Thymus (tissue), 11 donors: ENCODE data around the gene ARHGEF19. TPM values are rescaled to one million over a fixed set of nuclear protein-coding genes. Genes with fewer than 3 reads are reported as not detected.
"Not testable (repeated sequence)": the region's sequence is repeated elsewhere in the genome, so short reads cannot be mapped to it uniquely, and the experiment has no call there.

Source experiments
- DNase-seq, 9 donors: peaks; one replicate each; pipeline ENCODE4 v3.0.0-alpha.2; 2013; ENCODE audit warnings: low spot score in 9 of 9, low read depth in 6 of 9, missing footprints in 1 of 9
- H3K27ac ChIP-seq, 2 donors: one replicate each; pipeline ENCODE4 v1.5.1; 2013; ENCODE audit warnings: control low read depth in 1 of 2, low read depth in 1 of 2, low read length in 1 of 2, mild to moderate bottlenecking in 1 of 2, moderate library complexity in 1 of 2
- H3K27me3 ChIP-seq, 2 donors: one replicate each; pipeline ENCODE4 v1.5.1; 2013; ENCODE audit warnings: low read length in 1 of 2; ENCODE audit not compliant: control insufficient read depth in 2 of 2, insufficient read depth in 1 of 2
- H3K36me3 ChIP-seq, 2 donors: one replicate each; pipeline ENCODE4 v1.5.1; 2013; ENCODE audit warnings: low read length in 1 of 2, mild to moderate bottlenecking in 1 of 2, moderate library complexity in 1 of 2; ENCODE audit not compliant: control insufficient read depth in 2 of 2, insufficient read depth in 2 of 2
- H3K4me1 ChIP-seq, 2 donors: one replicate each; pipeline ENCODE4 v1.5.1; 2013; ENCODE audit warnings: low read length in 2 of 2; ENCODE audit not compliant: control insufficient read depth in 2 of 2, insufficient read depth in 2 of 2
- H3K4me3 ChIP-seq, 2 donors: one replicate each; pipeline ENCODE4 v1.5.1; 2013; ENCODE audit warnings: low read length in 2 of 2, control low read depth in 1 of 2, mild to moderate bottlenecking in 1 of 2
- H3K9me3 ChIP-seq, 2 donors: one replicate each; pipeline ENCODE4 v1.5.1; 2013; ENCODE audit warnings: low read length in 1 of 2, mild to moderate bottlenecking in 1 of 2; ENCODE audit not compliant: control insufficient read depth in 2 of 2, insufficient read depth in 1 of 2
- WGBS: extraction: QIAGEN DNeasy Blood & Tissue Kit; methylation state at CpG from one replicate; pipeline ENCODE4 v1.1.7; 2013; 5-methylcytosine and 5-hydroxymethylcytosine counted together
- polyA plus RNA-seq: library from polyadenylated mRNA; stranded (reverse); fragments of 200-250 nt; gene quantifications from one replicate; pipeline ENCODE4 v1.2.3, GENCODE V29; 2013
- total RNA-seq: library from RNA; stranded (reverse); fragments of 120-200 nt; gene quantifications from one replicate; pipeline ENCODE4 v1.2.4, GENCODE V29; 2013
- donor health status: healthy.

The ARHGEF19 gene
- total and polyA plus RNA-seq, 2 donors: 2.2 to 9.6 TPM

GRCh38 chr1:16230744-16231143 is 18.3 kb upstream of the ARHGEF19 start:
- H3K27me3 ChIP-seq: peaks cover 30 to 44% of the 10 kb centered on the region in 2 donors

GRCh38 chr1:16229976-16230740 is 17.7 kb upstream of the ARHGEF19 start:
- Histone ChIP-seq H3K36me3 (peaks cover 0 to 4% of the 10 kb centered on the region in 2 donors), H3K4me1 (peaks cover 0 to 12% of the 10 kb centered on the region in 2 donors), H3K27ac (no peak overlapping the region), H3K27me3 (peaks cover 32 to 50% of the 10 kb centered on the region in 2 donors), H3K4me3 (no peak overlapping the region), H3K9me3 (peaks cover 14 to 23% of the 10 kb centered on the region in 2 donors)
- DNase-seq: no peak
- WGBS: 88% methylated on average over 13 of the region's 13 CpGs

More at GRCh38 chr1:16230744-16231143, 18.3 kb upstream of the ARHGEF19 start:
- H3K4me1 ChIP-seq: peaks cover 0 to 12% of the 10 kb centered on the region in 2 donors
- peaks cover 14 to 23% of the 10 kb centered on the region in 2 donors for H3K9me3 ChIP-seq
- H3K4me3 ChIP-seq: no peak overlapping the region
- peaks cover 0 to 4% of the 10 kb centered on the region in 2 donors for H3K36me3 ChIP-seq
- no peak overlapping the region for H3K27ac ChIP-seq
- DNase-seq: no peak
- WGBS: 97% methylated on average over 13 of the region's 13 CpGs

GRCh38 chr1:16226490-16227179 is 14.2 kb upstream of the ARHGEF19 start:
- Histone ChIP-seq H3K4me3 (no peak overlapping the region), H3K27ac (no peak overlapping the region), H3K27me3 (peaks cover 35 to 60% of the 10 kb centered on the region in 2 donors), H3K4me1 (peaks cover 0 to 12% of the 10 kb centered on the region in 2 donors), H3K36me3 (no peaks in the 10 kb centered on the region), H3K9me3 (peaks cover 14 to 23% of the 10 kb centered on the region in 2 donors)
- no peak for DNase-seq
- 41% methylated on average over 46 of the region's 46 CpGs for WGBS

GRCh38 chr1:16226129-16226489 is 13.7 kb upstream of the ARHGEF19 start:
- no peak overlapping the region for H3K27ac ChIP-seq
- whole genome bisulfite sequencing: over 99% methylated on average over 7 of the region's 7 CpGs
- no peaks in the 10 kb centered on the region for H3K36me3 ChIP-seq
- peaks cover 0 to 12% of the 10 kb centered on the region in 2 donors for H3K4me1 ChIP-seq
- peaks cover 14 to 23% of the 10 kb centered on the region in 2 donors for H3K9me3 ChIP-seq
- peaks cover 35 to 60% of the 10 kb centered on the region in 2 donors for H3K27me3 ChIP-seq
- DNase-seq: no peak
- no peak overlapping the region for H3K4me3 ChIP-seq

- peaks cover 35 to 52% of the 10 kb centered on the region in 2 donors for H3K27me3 ChIP-seq
- H3K4me3 ChIP-seq: no peak overlapping the region
- peaks cover 14 to 23% of the 10 kb centered on the region in 2 donors for H3K9me3 ChIP-seq
- H3K4me1 ChIP-seq: peaks cover 0 to 15% of the 10 kb centered on the region in 2 donors
- H3K27ac ChIP-seq: no peak overlapping the region
- DNase-seq: no peak
- no peaks in the 10 kb centered on the region for H3K36me3 ChIP-seq
- WGBS: 97% methylated on average over 3 of the region's 3 CpGs
These were observed 12.0 kb upstream of the ARHGEF19 start for GRCh38 chr1:16224472-16224871.

GRCh38 chr1:16222716-16223115 is 10.3 kb upstream of the ARHGEF19 start:
- Histone ChIP-seq H3K9me3 (peaks cover 14 to 19% of the 10 kb centered on the region in 2 donors), H3K27me3 (peaks cover 25 to 36% of the 10 kb centered on the region in 2 donors)
- not testable (repeated sequence) for H3K36me3 ChIP-seq, H3K4me1 ChIP-seq, H3K27ac ChIP-seq, DNase-seq, H3K4me3 ChIP-seq
- 98% methylated on average over 14 of the region's 14 CpGs for WGBS

GRCh38 chr1:16221499-16221898 is 9.0 kb upstream of the ARHGEF19 start:
- no peak for DNase-seq
- H3K9me3 ChIP-seq: peaks cover 7 to 11% of the 10 kb centered on the region in 2 donors
- no peak overlapping the region for H3K4me3 ChIP-seq
- WGBS: 98% methylated on average over 1 of the region's 1 CpG
- H3K27me3 ChIP-seq: peaks cover 13 to 32% of the 10 kb centered on the region in 2 donors
- H3K27ac ChIP-seq: no peak overlapping the region
- peaks cover 7 to 17% of the 10 kb centered on the region in 2 donors for H3K4me1 ChIP-seq
- H3K36me3 ChIP-seq: no peaks in the 10 kb centered on the region

GRCh38 chr1:16219968-16220500 is 7.6 kb upstream of the ARHGEF19 start:
- H3K36me3 ChIP-seq: no peaks in the 10 kb centered on the region
- WGBS: 95% methylated on average over 4 of the region's 4 CpGs
- no peak overlapping the region for H3K4me3 ChIP-seq
- H3K27me3 ChIP-seq: peaks cover 3 to 31% of the 10 kb centered on the region in 2 donors
- peaks cover 13 to 22% of the 10 kb centered on the region in 2 donors for H3K4me1 ChIP-seq
- peaks cover 0 to 5% of the 10 kb centered on the region in 2 donors for H3K9me3 ChIP-seq
- DNase-seq: no peak
- H3K27ac ChIP-seq: no peak overlapping the region

- H3K27ac ChIP-seq: no peak overlapping the region
- no peaks in the 10 kb centered on the region for H3K36me3 ChIP-seq
- H3K4me3 ChIP-seq: no peak overlapping the region
- WGBS: 97% methylated on average over 6 of the region's 6 CpGs
- H3K4me1 ChIP-seq: peaks cover 13 to 22% of the 10 kb centered on the region in 2 donors
- H3K9me3 ChIP-seq: peaks cover 0 to 5% of the 10 kb centered on the region in 2 donors
- DNase-seq: no peak
- peaks cover 0 to 30% of the 10 kb centered on the region in 2 donors for H3K27me3 ChIP-seq
These were observed 6.2 kb upstream of the ARHGEF19 start for GRCh38 chr1:16218674-16219071.
